Gastrocnemius medialis (tissue), 4 donors: ENCODE results near the gene UFD1. TPM values are rescaled to one million over a fixed set of nuclear protein-coding genes. Genes with fewer than 3 reads are reported as not detected.

ENCODE experiments used
- ATAC-seq, 2 donors: fragments of 150-250 bp; one replicate each; pipeline ENCODE4 v1.9.1; 2016
- DNase-seq, 2 donors: peaks; one replicate each; pipeline ENCODE4 v3.0.0-alpha.2; 2019
- H3K27ac ChIP-seq, 4 donors: fragments of 200-600 bp; sonication (generic); 1 replicate in 1 of 4; 2 replicates in 3 of 4; pipeline ENCODE4 v1.5.1; 2016 to 2018; ENCODE audit warnings: mild to moderate bottlenecking in 2 of 4, moderate library complexity in 1 of 4
- H3K27me3 ChIP-seq, 3 donors: fragments of 200-600 bp; sonication (generic) in 2 of 3; 1 replicate in 1 of 3; 2 replicates in 2 of 3; pipeline versions ENCODE4 v1.5.1 to v1.6.0; 2016 to 2019; ENCODE audit warnings: mild to moderate bottlenecking in 1 of 3, moderate library complexity in 1 of 3
- H3K36me3 ChIP-seq, 2 donors: fragments of 200-600 bp; sonication (generic) in 1 of 2; one replicate each; pipeline ENCODE4 v1.5.1; 2017 to 2018
- H3K4me1 ChIP-seq, 2 donors: fragments of 200-600 bp; sonication (generic) in 1 of 2; one replicate each; pipeline ENCODE4 v1.5.1; 2016 to 2017; ENCODE audit warnings: mild to moderate bottlenecking in 2 of 2
- H3K4me3 ChIP-seq, 4 donors: fragments of 200-600 bp; sonication (generic) in 3 of 4; 1 replicate in 1 of 4; 2 replicates in 3 of 4; pipeline ENCODE4 v1.5.1; 2016 to 2019; ENCODE audit warnings: mild to moderate bottlenecking in 2 of 4
- H3K9me3 ChIP-seq, 3 donors: fragments of 200-600 bp; sonication (generic) in 2 of 3; 1 replicate in 1 of 3; 2 replicates in 2 of 3; pipeline ENCODE4 v1.5.1; 2016 to 2019
- CTCF ChIP-seq, 5 experiments: fragments of 450-650 bp in 3 of 5; fragments of 200-600 bp in 2 of 5; sonication (generic) in 2 of 5; IDR thresholded peaks in 4 of 5; conservative IDR thresholded peaks in 1 of 5; 1 replicate in 4 of 5; 2 replicates in 1 of 5; pipeline ENCODE4 v1.5.1; 2016 to 2019; ENCODE audit warnings: antibody characterized with exemption in 5 of 5, mild to moderate bottlenecking in 3 of 5, moderate library complexity in 3 of 5
- POLR2A ChIP-seq, 2 donors: fragments of 450-650 bp; IDR thresholded peaks; one replicate each; pipeline ENCODE4 v1.6.1; 2017; ENCODE audit warnings: antibody characterized with exemption in 2 of 2, mild to moderate bottlenecking in 2 of 2, moderate library complexity in 2 of 2
- in situ Hi-C, 4 donors: fragments of 200-750 bp; cut with MboI; loops; one replicate each; pipeline versions ENCODE4 v1.15.0 to v1.8.0; 2017; ENCODE audit warnings: low sequenced_read_pairs in 4 of 4
- intact Hi-C: fragments of 100-400 bp; cut with DNase I; formaldehyde crosslinking; loops from one replicate; pipeline ENCODE4 v1.15.1; 2023; ENCODE audit warnings: low total_unique reads
- total RNA-seq, 4 donors: library from RNA; depleted of rRNA; stranded (reverse); fragments of >200 nt; gene quantifications; one replicate each; pipeline versions ENCODE4 v1.1.0 to v1.2.3, GENCODE V29; 2016

The UFD1 gene
- total RNA-seq, 4 donors from 2014 or later: 106 to 199 (median 165) TPM

GRCh38 chr22:19457828-19458428 lies 21.1 kb downstream of the UFD1 start:
- no peak for DNase-seq
- no peaks in the 10 kb centered on the region for H3K9me3 ChIP-seq
- in situ Hi-C loops (loop anchor here in 1 of 4 donors (25.0 kb wide), 1 partner anchor 271 kb away; the partner anchor contains the start of gene SLC25A1), intact Hi-C loops (no loop called here)
- H3K4me1 ChIP-seq: no peaks in the 10 kb centered on the region
- H3K27ac ChIP-seq: no peak overlapping the region
- H3K4me3 ChIP-seq: no peak overlapping the region
- no peak for ATAC-seq
- H3K27me3 ChIP-seq: no peaks in the 10 kb centered on the region
- peaks cover 0 to 95% of the 10 kb centered on the region in 2 donors for H3K36me3 ChIP-seq
- no peak for TF ChIP-seq POLR2A (IDR thresholded peaks at IDR 0.05)
- TF ChIP-seq CTCF (IDR thresholded peaks at IDR 0.05 in 4 of 5, conservative IDR thresholded peaks at IDR 0.05 in 1 of 5): no peak

- ATAC-seq: no peak
- intact Hi-C loops: no loop called here
These were observed 22.5 kb downstream of the UFD1 start for GRCh38 chr22:19456541-19456940.

GRCh38 chr22:19455585-19456370 lies 23.2 kb downstream of the UFD1 start:
- TF ChIP-seq POLR2A (IDR thresholded peaks at IDR 0.05): no peak
- no peak for TF ChIP-seq CTCF (IDR thresholded peaks at IDR 0.05 in 4 of 5, conservative IDR thresholded peaks at IDR 0.05 in 1 of 5)
- in situ Hi-C loops: loop anchor here in 1 of 4 donors (25.0 kb wide), 1 partner anchor 268 kb away; the partner anchor contains the start of gene SLC25A1
- H3K4me1 ChIP-seq: no peaks in the 10 kb centered on the region
- intact Hi-C loops: no loop called here
- no peaks in the 10 kb centered on the region for H3K27me3 ChIP-seq
- H3K27ac ChIP-seq: peak overlapping the region in 3 of 4 donors; percentile 27 to 43 (median 37)
- DNase-seq (no peak), ATAC-seq (no peak)
- H3K4me3 ChIP-seq: no peak overlapping the region
- H3K9me3 ChIP-seq: no peaks in the 10 kb centered on the region
- H3K36me3 ChIP-seq: peaks cover 0 to 91% of the 10 kb centered on the region in 2 donors

More at GRCh38 chr22:19456541-19456940, 22.5 kb downstream of the UFD1 start:
- Histone ChIP-seq H3K36me3 (peaks cover 0 to 95% of the 10 kb centered on the region in 2 donors), H3K27me3 (no peaks in the 10 kb centered on the region), H3K27ac (no peak overlapping the region), H3K9me3 (no peaks in the 10 kb centered on the region), H3K4me1 (no peaks in the 10 kb centered on the region), H3K4me3 (no peak overlapping the region)
- no peak for DNase-seq
- in situ Hi-C loops: loop anchor here in 1 of 4 donors (25.0 kb wide), 1 partner anchor 269 kb away; the partner anchor contains the start of gene SLC25A1
- TF ChIP-seq POLR2A (IDR thresholded peaks at IDR 0.05) (no peak), CTCF (IDR thresholded peaks at IDR 0.05 in 4 of 5, conservative IDR thresholded peaks at IDR 0.05 in 1 of 5) (no peak)

GRCh38 chr22:19455033-19455432 lies 24.0 kb downstream of the UFD1 start:
- peak overlapping the region in 3 of 4 donors; percentile 27 to 43 (median 37) for H3K27ac ChIP-seq
- ATAC-seq (no peak), DNase-seq (no peak)
- intact Hi-C loops (no loop called here), in situ Hi-C loops (loop anchor here in 1 of 4 donors (25.0 kb wide), 1 partner anchor 268 kb away; the partner anchor contains the start of gene SLC25A1)
- H3K27me3 ChIP-seq: no peaks in the 10 kb centered on the region
- no peak for TF ChIP-seq CTCF (IDR thresholded peaks at IDR 0.05 in 4 of 5, conservative IDR thresholded peaks at IDR 0.05 in 1 of 5)
- no peak for TF ChIP-seq POLR2A (IDR thresholded peaks at IDR 0.05)
- peaks cover 0 to 90% of the 10 kb centered on the region in 2 donors for H3K36me3 ChIP-seq
- H3K4me1 ChIP-seq: no peaks in the 10 kb centered on the region
- H3K4me3 ChIP-seq: no peak overlapping the region
- no peaks in the 10 kb centered on the region for H3K9me3 ChIP-seq
